SK-N-SH treated with all-trans-retinoic acid at 6 μM for 48 hours (cell line): Measurements from ENCODE around the gene RREB1.

ENCODE experiments used
- ATAC-seq: fragments of 200-7000 bp; cut with Tn5 transposase; 3 replicates; pipeline ENCODE4 v1.9.1; 2020; ENCODE audit warnings: mild to moderate bottlenecking, moderate library complexity
- ARNTL ChIP-seq: fragments of 450-650 bp; formaldehyde crosslinking; IDR thresholded peaks from 2 replicates; pipeline ENCODE4 v1.5.0; 2020; ENCODE audit warnings: low read depth, mild to moderate bottlenecking, moderate library complexity, borderline replicate concordance
- BACH2 ChIP-seq: fragments of 250-450 bp; sonication (Bioruptor Pico); IDR thresholded peaks from 2 replicates; pipeline ENCODE4 v1.9.0; 2021; ENCODE audit warnings: mild to moderate bottlenecking, borderline replicate concordance
- CSDC2 ChIP-seq: fragments of 250-450 bp; sonication (Bioruptor Pico); IDR thresholded peaks from 2 replicates; pipeline ENCODE4 v1.5.0; 2020; ENCODE audit warnings: mild to moderate bottlenecking, moderate library complexity
- ESRRG ChIP-seq: fragments of 250-450 bp; sonication (Bioruptor Pico); IDR thresholded peaks from 2 replicates; pipeline ENCODE4 v1.6.1; 2021; ENCODE audit warnings: mild to moderate bottlenecking
- GLIS3 ChIP-seq: fragments of 250-450 bp; sonication (Bioruptor Pico); IDR thresholded peaks from 2 replicates; pipeline ENCODE4 v1.5.0; 2020; ENCODE audit warnings: mild to moderate bottlenecking, moderate library complexity
- ISL1 ChIP-seq: fragments of 250-450 bp; sonication (Bioruptor Pico); IDR thresholded peaks from 2 replicates; pipeline ENCODE4 v2.1.2; 2022; ENCODE audit warnings: mild to moderate bottlenecking, moderate library complexity
- OSR1 ChIP-seq: fragments of 250-450 bp; sonication (Bioruptor Pico); IDR thresholded peaks from 2 replicates; pipeline ENCODE4 v1.8.0; 2022; ENCODE audit warnings: moderate library complexity, mild to moderate bottlenecking, inconsistent platforms
- POU6F1 ChIP-seq: fragments of 250-450 bp; sonication (Bioruptor Pico); IDR thresholded peaks from 2 replicates; pipeline ENCODE4 v1.8.0; 2021; ENCODE audit warnings: low read depth, mild to moderate bottlenecking, moderate library complexity, borderline replicate concordance
- PPARA ChIP-seq: fragments of 250-450 bp; sonication (Bioruptor Pico); IDR thresholded peaks from 2 replicates; pipeline ENCODE4 v1.5.0; 2020; ENCODE audit warnings: mild to moderate bottlenecking, borderline replicate concordance
- SNAI2 ChIP-seq: fragments of 250-450 bp; sonication (Bioruptor Pico); IDR thresholded peaks from 2 replicates; pipeline ENCODE4 v1.5.0; 2020; ENCODE audit warnings: mild to moderate bottlenecking, moderate library complexity
- TCF4 ChIP-seq: fragments of 250-450 bp; sonication (Bioruptor Pico); IDR thresholded peaks from 2 replicates; pipeline ENCODE4 v1.8.0; 2021; ENCODE audit warnings: mild to moderate bottlenecking, moderate library complexity, borderline replicate concordance
- TOX ChIP-seq: fragments of 250-450 bp; sonication (Bioruptor Pico); IDR thresholded peaks from 2 replicates; pipeline ENCODE4 v1.8.0; 2021; ENCODE audit warnings: mild to moderate bottlenecking, moderate library complexity, borderline replicate concordance
- ZC3H10 ChIP-seq: fragments of 250-450 bp; sonication (Bioruptor Pico); IDR thresholded peaks from 2 replicates; pipeline ENCODE4 v1.5.1; 2021; ENCODE audit warnings: mild to moderate bottlenecking, moderate library complexity
- ZFP3 ChIP-seq: fragments of 250-450 bp; sonication (Bioruptor Pico); IDR thresholded peaks from 2 replicates; pipeline ENCODE4 v1.5.0; 2020; ENCODE audit warnings: mild to moderate bottlenecking, moderate library complexity
- ZNF565 ChIP-seq: fragments of 450-650 bp; formaldehyde crosslinking; conservative IDR thresholded peaks from 2 replicates; pipeline ENCODE4 v1.5.0; 2020; ENCODE audit warnings: low read depth, mild to moderate bottlenecking, moderate library complexity
- ZNF70 ChIP-seq: fragments of 450-650 bp; formaldehyde crosslinking; IDR thresholded peaks from 2 replicates; pipeline ENCODE4 v1.5.0; 2020; ENCODE audit warnings: mild to moderate bottlenecking, moderate library complexity
- ZNF8 ChIP-seq: fragments of 450-650 bp; formaldehyde crosslinking; IDR thresholded peaks from 2 replicates; pipeline ENCODE4 v1.5.0; 2020; ENCODE audit warnings: mild to moderate bottlenecking, moderate library complexity
- TF ChIP-seq, protein P1 (sequence below): fragments of 250-450 bp; sonication (Bioruptor Pico); IDR thresholded peaks from 2 replicates; pipeline ENCODE4 v1.5.1; 2021; ENCODE audit warnings: mild to moderate bottlenecking, moderate library complexity
- TF ChIP-seq, protein P2 (sequence below): fragments of 250-450 bp; sonication (Bioruptor Pico); IDR thresholded peaks from 2 replicates; pipeline ENCODE4 v1.5.0; 2020; ENCODE audit warnings: mild to moderate bottlenecking, moderate library complexity

RREB1 gene

DNA sequence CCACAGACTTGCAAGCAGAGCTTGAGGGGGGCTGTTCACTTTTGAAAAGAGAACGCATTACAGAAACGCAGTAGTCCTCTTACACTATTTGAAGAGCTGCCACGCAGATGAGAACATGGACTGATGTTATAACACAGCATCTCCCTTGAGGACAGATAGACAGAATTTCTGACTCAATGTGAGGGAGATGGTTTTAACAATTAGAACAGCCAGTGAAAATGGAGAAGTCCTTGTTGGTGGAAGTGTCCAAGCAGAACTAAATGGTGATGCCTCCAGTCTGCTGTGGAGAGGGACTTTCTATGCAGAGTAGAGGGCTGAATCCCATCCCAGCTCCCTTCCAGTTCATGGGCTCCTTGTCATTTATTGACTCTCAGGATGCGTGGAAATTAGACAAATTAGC is 100.0 kb downstream of the RREB1 start:
- ATAC-seq = no peak
- no peak for TF ChIP-seq ZNF8 (CRISPR knock-in tag)
- TF ChIP-seq ESRRG (CRISPR knock-in tag) = no peak
- no peak for TF ChIP-seq ZFP3 (CRISPR knock-in tag)
- TF ChIP-seq ZNF70 = no peak
- TF ChIP-seq PPARA = no peak
- TF ChIP-seq ARNTL (CRISPR knock-in tag) = no peak
- TF ChIP-seq ZNF565 (CRISPR knock-in tag) = no peak
- no peak for TF ChIP-seq GLIS3 (CRISPR knock-in tag)
- no peak for TF ChIP-seq SNAI2 (CRISPR knock-in tag)
- TF ChIP-seq, protein P1, sequence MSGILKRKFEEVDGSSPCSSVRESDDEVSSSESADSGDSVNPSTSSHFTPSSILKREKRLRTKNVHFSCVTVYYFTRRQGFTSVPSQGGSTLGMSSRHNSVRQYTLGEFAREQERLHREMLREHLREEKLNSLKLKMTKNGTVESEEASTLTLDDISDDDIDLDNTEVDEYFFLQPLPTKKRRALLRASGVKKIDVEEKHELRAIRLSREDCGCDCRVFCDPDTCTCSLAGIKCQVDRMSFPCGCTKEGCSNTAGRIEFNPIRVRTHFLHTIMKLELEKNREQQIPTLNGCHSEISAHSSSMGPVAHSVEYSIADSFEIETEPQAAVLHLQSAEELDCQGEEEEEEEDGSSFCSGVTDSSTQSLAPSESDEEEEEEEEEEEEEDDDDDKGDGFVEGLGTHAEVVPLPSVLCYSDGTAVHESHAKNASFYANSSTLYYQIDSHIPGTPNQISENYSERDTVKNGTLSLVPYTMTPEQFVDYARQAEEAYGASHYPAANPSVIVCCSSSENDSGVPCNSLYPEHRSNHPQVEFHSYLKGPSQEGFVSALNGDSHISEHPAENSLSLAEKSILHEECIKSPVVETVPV = no peak
- no peak for TF ChIP-seq CSDC2
- no peak for TF ChIP-seq TCF4 (CRISPR knock-in tag)
- TF ChIP-seq ZC3H10 (CRISPR knock-in tag) = no peak

DNA sequence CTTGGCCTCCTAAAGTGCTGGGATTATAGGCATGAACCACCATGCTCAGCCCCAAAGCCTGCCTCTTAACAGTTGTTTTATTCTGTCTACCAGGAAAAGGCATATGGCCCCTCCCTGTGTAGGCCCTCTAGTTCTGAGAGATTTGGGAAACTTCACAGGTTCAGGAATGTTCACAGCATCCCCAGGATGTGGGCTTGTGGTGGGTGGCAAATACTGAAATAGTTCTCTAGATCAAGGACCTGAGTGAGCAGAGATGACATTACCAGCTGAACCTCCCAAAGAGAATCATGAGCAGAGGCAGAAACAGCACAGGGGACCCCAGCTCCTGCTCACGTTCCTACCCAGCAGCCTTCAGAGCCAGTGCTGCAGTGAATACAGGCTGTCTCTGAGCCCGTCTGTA is 105.7 kb downstream of the RREB1 start:
- no peak for ATAC-seq
- TF ChIP-seq ZC3H10 (CRISPR knock-in tag) (no peak), ARNTL (CRISPR knock-in tag) (no peak), POU6F1 (no peak), ZNF70 (no peak), SNAI2 (CRISPR knock-in tag) (no peak), TOX (no peak), ISL1 (no peak), PPARA (no peak)
- TF ChIP-seq, protein P1 = no peak

DNA sequence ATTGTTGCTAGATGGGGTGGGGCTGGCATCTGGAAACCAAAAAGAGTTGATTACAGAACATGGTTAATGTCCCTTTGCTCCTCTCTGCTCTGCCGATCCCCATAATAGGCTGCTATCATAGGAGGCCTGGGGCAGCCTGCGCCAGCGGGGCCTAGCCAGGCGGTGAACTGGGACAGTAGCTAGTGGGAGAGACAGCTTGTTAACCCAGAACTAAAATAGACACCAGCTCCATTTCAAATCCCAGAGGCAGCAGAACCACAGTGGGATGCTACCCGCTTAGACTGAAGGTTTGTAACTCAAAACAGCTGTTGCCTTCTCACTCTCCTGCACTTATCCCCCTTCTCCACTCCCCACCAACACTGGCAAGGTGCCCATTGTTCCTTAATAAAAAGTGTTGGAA is 106.7 kb downstream of the RREB1 start:
- ATAC-seq = no peak; the same call in 2 of the 3 replicates
- no peak for TF ChIP-seq POU6F1
- TF ChIP-seq PPARA = no peak
- no peak for TF ChIP-seq CSDC2
- no peak for TF ChIP-seq SNAI2 (CRISPR knock-in tag)
- TF ChIP-seq, protein P2, sequence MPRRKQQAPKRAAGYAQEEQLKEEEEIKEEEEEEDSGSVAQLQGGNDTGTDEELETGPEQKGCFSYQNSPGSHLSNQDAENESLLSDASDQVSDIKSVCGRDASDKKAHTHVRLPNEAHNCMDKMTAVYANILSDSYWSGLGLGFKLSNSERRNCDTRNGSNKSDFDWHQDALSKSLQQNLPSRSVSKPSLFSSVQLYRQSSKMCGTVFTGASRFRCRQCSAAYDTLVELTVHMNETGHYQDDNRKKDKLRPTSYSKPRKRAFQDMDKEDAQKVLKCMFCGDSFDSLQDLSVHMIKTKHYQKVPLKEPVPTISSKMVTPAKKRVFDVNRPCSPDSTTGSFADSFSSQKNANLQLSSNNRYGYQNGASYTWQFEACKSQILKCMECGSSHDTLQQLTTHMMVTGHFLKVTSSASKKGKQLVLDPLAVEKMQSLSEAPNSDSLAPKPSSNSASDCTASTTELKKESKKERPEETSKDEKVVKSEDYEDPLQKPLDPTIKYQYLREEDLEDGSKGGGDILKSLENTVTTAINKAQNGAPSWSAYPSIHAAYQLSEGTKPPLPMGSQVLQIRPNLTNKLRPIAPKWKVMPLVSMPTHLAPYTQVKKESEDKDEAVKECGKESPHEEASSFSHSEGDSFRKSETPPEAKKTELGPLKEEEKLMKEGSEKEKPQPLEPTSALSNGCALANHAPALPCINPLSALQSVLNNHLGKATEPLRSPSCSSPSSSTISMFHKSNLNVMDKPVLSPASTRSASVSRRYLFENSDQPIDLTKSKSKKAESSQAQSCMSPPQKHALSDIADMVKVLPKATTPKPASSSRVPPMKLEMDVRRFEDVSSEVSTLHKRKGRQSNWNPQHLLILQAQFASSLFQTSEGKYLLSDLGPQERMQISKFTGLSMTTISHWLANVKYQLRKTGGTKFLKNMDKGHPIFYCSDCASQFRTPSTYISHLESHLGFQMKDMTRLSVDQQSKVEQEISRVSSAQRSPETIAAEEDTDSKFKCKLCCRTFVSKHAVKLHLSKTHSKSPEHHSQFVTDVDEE = no peak
- TF ChIP-seq ISL1 = no peak
- no peak for TF ChIP-seq TOX
- TF ChIP-seq, protein P1 = no peak
- no peak for TF ChIP-seq ZC3H10 (CRISPR knock-in tag)
- no peak for TF ChIP-seq OSR1
- no peak for TF ChIP-seq ZNF70
- TF ChIP-seq TCF4 (CRISPR knock-in tag) = no peak
- no peak for TF ChIP-seq ZNF8 (CRISPR knock-in tag)
- TF ChIP-seq ZNF565 (CRISPR knock-in tag) = no peak
- no peak for TF ChIP-seq ZFP3 (CRISPR knock-in tag)
- no peak for TF ChIP-seq GLIS3 (CRISPR knock-in tag)
- TF ChIP-seq BACH2 (CRISPR knock-in tag) = no peak
- TF ChIP-seq ARNTL (CRISPR knock-in tag) = no peak
